ENCODE results near the gene NYAP2. TPM values are rescaled to one million over a fixed set of nuclear protein-coding genes. Genes with fewer than 3 reads are reported as not detected.

The NYAP2 gene
- polyA plus RNA-seq, 2 donors: 0.08 to 0.09 TPM

GRCh38 chr2:225493420-225494099 is 94.0 kb downstream of the NYAP2 start:
- 84% methylated on average over 5 of the region's 5 CpGs for WGBS, 2 donors
- Histone ChIP-seq H3K9me3 (ENCODE audit: control insufficient read depth in 2 of 2, insufficient read depth in 1 of 2, low read depth in 1 of 2, low read length in 1 of 2) (no peaks in the 10 kb centered on the region), H3K4me1 (ENCODE audit: control insufficient read depth in 2 of 2, insufficient read depth in 2 of 2, low read length in 1 of 2) (no peaks in the 10 kb centered on the region), H3K27me3 (ENCODE audit: control insufficient read depth in 1 of 2, insufficient read depth in 2 of 2, low read length in 2 of 2) (no peaks in the 10 kb centered on the region), H3K27ac (ENCODE audit: low read depth in 2 of 2, low read length in 1 of 2) (no peak overlapping the region), H3K36me3 (ENCODE audit: control insufficient read depth in 2 of 2, insufficient read depth in 2 of 2, low read length in 1 of 2) (no peaks in the 10 kb centered on the region), H3K4me3 (ENCODE audit: low read depth in 1 of 2, low read length in 2 of 2) (no peak overlapping the region)

- Histone ChIP-seq H3K4me3 (ENCODE audit: low read depth in 1 of 2, low read length in 2 of 2) (no peak overlapping the region), H3K9me3 (ENCODE audit: control insufficient read depth in 2 of 2, insufficient read depth in 1 of 2, low read depth in 1 of 2, low read length in 1 of 2) (no peaks in the 10 kb centered on the region), H3K27ac (ENCODE audit: low read depth in 2 of 2, low read length in 1 of 2) (no peak overlapping the region), H3K36me3 (ENCODE audit: control insufficient read depth in 2 of 2, insufficient read depth in 2 of 2, low read length in 1 of 2) (no peaks in the 10 kb centered on the region), H3K27me3 (ENCODE audit: control insufficient read depth in 1 of 2, insufficient read depth in 2 of 2, low read length in 2 of 2) (no peaks in the 10 kb centered on the region), H3K4me1 (ENCODE audit: control insufficient read depth in 2 of 2, insufficient read depth in 2 of 2, low read length in 1 of 2) (no peaks in the 10 kb centered on the region)
Observed at GRCh38 chr2:225494100-225494459, 94.6 kb downstream of the NYAP2 start.

- H3K4me1 ChIP-seq (ENCODE audit: control insufficient read depth in 2 of 2, insufficient read depth in 2 of 2, low read length in 1 of 2): no peaks in the 10 kb centered on the region
- H3K27ac ChIP-seq (ENCODE audit: low read depth in 2 of 2, low read length in 1 of 2): no peak overlapping the region
- no peaks in the 10 kb centered on the region for H3K9me3 ChIP-seq (ENCODE audit: control insufficient read depth in 2 of 2, insufficient read depth in 1 of 2, low read depth in 1 of 2, low read length in 1 of 2)
- WGBS, 2 donors: 91% methylated on average over 4 of the region's 4 CpGs
- H3K4me3 ChIP-seq (ENCODE audit: low read depth in 1 of 2, low read length in 2 of 2): no peak overlapping the region
- H3K27me3 ChIP-seq (ENCODE audit: control insufficient read depth in 1 of 2, insufficient read depth in 2 of 2, low read length in 2 of 2): no peaks in the 10 kb centered on the region
- no peaks in the 10 kb centered on the region for H3K36me3 ChIP-seq (ENCODE audit: control insufficient read depth in 2 of 2, insufficient read depth in 2 of 2, low read length in 1 of 2)
Observed at GRCh38 chr2:225495706-225496105, 96.2 kb downstream of the NYAP2 start.

GRCh38 chr2:225496568-225496967 is 97.1 kb downstream of the NYAP2 start:
- WGBS, 2 donors: 45 to 61% methylated on average over 1 of the region's 1 CpG
- no peak overlapping the region for H3K4me3 ChIP-seq (ENCODE audit: low read depth in 1 of 2, low read length in 2 of 2)
- no peaks in the 10 kb centered on the region for H3K36me3 ChIP-seq (ENCODE audit: control insufficient read depth in 2 of 2, insufficient read depth in 2 of 2, low read length in 1 of 2)
- H3K27ac ChIP-seq (ENCODE audit: low read depth in 2 of 2, low read length in 1 of 2): no peak overlapping the region
- H3K27me3 ChIP-seq (ENCODE audit: control insufficient read depth in 1 of 2, insufficient read depth in 2 of 2, low read length in 2 of 2): no peaks in the 10 kb centered on the region
- H3K9me3 ChIP-seq (ENCODE audit: control insufficient read depth in 2 of 2, insufficient read depth in 1 of 2, low read depth in 1 of 2, low read length in 1 of 2): no peaks in the 10 kb centered on the region
- no peaks in the 10 kb centered on the region for H3K4me1 ChIP-seq (ENCODE audit: control insufficient read depth in 2 of 2, insufficient read depth in 2 of 2, low read length in 1 of 2)

- no peaks in the 10 kb centered on the region for H3K27me3 ChIP-seq (ENCODE audit: control insufficient read depth in 1 of 2, insufficient read depth in 2 of 2, low read length in 2 of 2)
- no peaks in the 10 kb centered on the region for H3K36me3 ChIP-seq (ENCODE audit: control insufficient read depth in 2 of 2, insufficient read depth in 2 of 2, low read length in 1 of 2)
- no peaks in the 10 kb centered on the region for H3K4me1 ChIP-seq (ENCODE audit: control insufficient read depth in 2 of 2, insufficient read depth in 2 of 2, low read length in 1 of 2)
- no peak overlapping the region for H3K27ac ChIP-seq (ENCODE audit: low read depth in 2 of 2, low read length in 1 of 2)
- WGBS, 2 donors: 81 to 85% methylated on average over 3 of the region's 3 CpGs
- H3K4me3 ChIP-seq (ENCODE audit: low read depth in 1 of 2, low read length in 2 of 2): no peak overlapping the region
- no peaks in the 10 kb centered on the region for H3K9me3 ChIP-seq (ENCODE audit: control insufficient read depth in 2 of 2, insufficient read depth in 1 of 2, low read depth in 1 of 2, low read length in 1 of 2)
Observed at GRCh38 chr2:225497166-225497565, 97.7 kb downstream of the NYAP2 start.

GRCh38 chr2:225501022-225501421 is 101.5 kb downstream of the NYAP2 start:
- Histone ChIP-seq H3K9me3 (ENCODE audit: control insufficient read depth in 2 of 2, insufficient read depth in 1 of 2, low read depth in 1 of 2, low read length in 1 of 2) (no peaks in the 10 kb centered on the region), H3K4me1 (ENCODE audit: control insufficient read depth in 2 of 2, insufficient read depth in 2 of 2, low read length in 1 of 2) (no peaks in the 10 kb centered on the region)

GRCh38 chr2:225502971-225503370 is 103.5 kb downstream of the NYAP2 start:
- WGBS, 2 donors: 60 to 82% methylated on average over 1 of the region's 1 CpG
- H3K4me3 ChIP-seq (ENCODE audit: low read depth in 1 of 2, low read length in 2 of 2): no peak overlapping the region
- no peaks in the 10 kb centered on the region for H3K36me3 ChIP-seq (ENCODE audit: control insufficient read depth in 2 of 2, insufficient read depth in 2 of 2, low read length in 1 of 2)
- no peaks in the 10 kb centered on the region for H3K4me1 ChIP-seq (ENCODE audit: control insufficient read depth in 2 of 2, insufficient read depth in 2 of 2, low read length in 1 of 2)
- H3K27me3 ChIP-seq (ENCODE audit: control insufficient read depth in 1 of 2, insufficient read depth in 2 of 2, low read length in 2 of 2): no peaks in the 10 kb centered on the region
- no peak overlapping the region for H3K27ac ChIP-seq (ENCODE audit: low read depth in 2 of 2, low read length in 1 of 2)
- no peaks in the 10 kb centered on the region for H3K9me3 ChIP-seq (ENCODE audit: control insufficient read depth in 2 of 2, insufficient read depth in 1 of 2, low read depth in 1 of 2, low read length in 1 of 2)

More at GRCh38 chr2:225501022-225501421, 101.5 kb downstream of the NYAP2 start:
- H3K4me3 ChIP-seq (ENCODE audit: low read depth in 1 of 2, low read length in 2 of 2): no peak overlapping the region
- no peaks in the 10 kb centered on the region for H3K27me3 ChIP-seq (ENCODE audit: control insufficient read depth in 1 of 2, insufficient read depth in 2 of 2, low read length in 2 of 2)
- no peak overlapping the region for H3K27ac ChIP-seq (ENCODE audit: low read depth in 2 of 2, low read length in 1 of 2)
- no peaks in the 10 kb centered on the region for H3K36me3 ChIP-seq (ENCODE audit: control insufficient read depth in 2 of 2, insufficient read depth in 2 of 2, low read length in 1 of 2)

- no peaks in the 10 kb centered on the region for H3K36me3 ChIP-seq (ENCODE audit: control insufficient read depth in 2 of 2, insufficient read depth in 2 of 2, low read length in 1 of 2)
- 79 to 85% methylated on average over 1 of the region's 1 CpG for WGBS, 2 donors
- no peaks in the 10 kb centered on the region for H3K27me3 ChIP-seq (ENCODE audit: control insufficient read depth in 1 of 2, insufficient read depth in 2 of 2, low read length in 2 of 2)
- H3K4me3 ChIP-seq (ENCODE audit: low read depth in 1 of 2, low read length in 2 of 2): no peak overlapping the region
- H3K4me1 ChIP-seq (ENCODE audit: control insufficient read depth in 2 of 2, insufficient read depth in 2 of 2, low read length in 1 of 2): no peaks in the 10 kb centered on the region
- no peaks in the 10 kb centered on the region for H3K9me3 ChIP-seq (ENCODE audit: control insufficient read depth in 2 of 2, insufficient read depth in 1 of 2, low read depth in 1 of 2, low read length in 1 of 2)
- no peak overlapping the region for H3K27ac ChIP-seq (ENCODE audit: low read depth in 2 of 2, low read length in 1 of 2)
Observed at GRCh38 chr2:225510796-225511195, 111.3 kb downstream of the NYAP2 start.

- Histone ChIP-seq H3K27me3 (ENCODE audit: control insufficient read depth in 1 of 2, insufficient read depth in 2 of 2, low read length in 2 of 2) (no peaks in the 10 kb centered on the region), H3K36me3 (ENCODE audit: control insufficient read depth in 2 of 2, insufficient read depth in 2 of 2, low read length in 1 of 2) (no peaks in the 10 kb centered on the region), H3K4me3 (ENCODE audit: low read depth in 1 of 2, low read length in 2 of 2) (no peak overlapping the region), H3K9me3 (ENCODE audit: control insufficient read depth in 2 of 2, insufficient read depth in 1 of 2, low read depth in 1 of 2, low read length in 1 of 2) (no peaks in the 10 kb centered on the region), H3K4me1 (ENCODE audit: control insufficient read depth in 2 of 2, insufficient read depth in 2 of 2, low read length in 1 of 2) (no peaks in the 10 kb centered on the region), H3K27ac (ENCODE audit: low read depth in 2 of 2, low read length in 1 of 2) (no peak overlapping the region)
- whole genome bisulfite sequencing, 2 donors: 45 to 50% methylated on average over 1 of the region's 1 CpG
Observed at GRCh38 chr2:225512469-225512868, 113.0 kb downstream of the NYAP2 start.

- Histone ChIP-seq H3K9me3 (ENCODE audit: control insufficient read depth in 2 of 2, insufficient read depth in 1 of 2, low read depth in 1 of 2, low read length in 1 of 2) (no peaks in the 10 kb centered on the region), H3K27me3 (ENCODE audit: control insufficient read depth in 1 of 2, insufficient read depth in 2 of 2, low read length in 2 of 2) (no peaks in the 10 kb centered on the region), H3K36me3 (ENCODE audit: control insufficient read depth in 2 of 2, insufficient read depth in 2 of 2, low read length in 1 of 2) (no peaks in the 10 kb centered on the region), H3K4me1 (ENCODE audit: control insufficient read depth in 2 of 2, insufficient read depth in 2 of 2, low read length in 1 of 2) (no peaks in the 10 kb centered on the region), H3K4me3 (ENCODE audit: low read depth in 1 of 2, low read length in 2 of 2) (no peak overlapping the region), H3K27ac (ENCODE audit: low read depth in 2 of 2, low read length in 1 of 2) (no peak overlapping the region)
- WGBS, 2 donors: 54 to 65% methylated on average over 9 of the region's 9 CpGs
Observed at GRCh38 chr2:225512876-225513540, 113.5 kb downstream of the NYAP2 start.

All from esophagus (tissue), 2 donors.